HG03039 (cell line): ENCODE results near the gene ALPK3.

Experiments used
- ATAC-seq: cut with Tn5 transposase; IDR thresholded peaks from one replicate; pipeline ENCODE4 v1.9.1; 2021; ENCODE audit warnings: mild to moderate bottlenecking, moderate library complexity; ENCODE audit not compliant: unreplicated experiment

Gene ALPK3

DNA sequence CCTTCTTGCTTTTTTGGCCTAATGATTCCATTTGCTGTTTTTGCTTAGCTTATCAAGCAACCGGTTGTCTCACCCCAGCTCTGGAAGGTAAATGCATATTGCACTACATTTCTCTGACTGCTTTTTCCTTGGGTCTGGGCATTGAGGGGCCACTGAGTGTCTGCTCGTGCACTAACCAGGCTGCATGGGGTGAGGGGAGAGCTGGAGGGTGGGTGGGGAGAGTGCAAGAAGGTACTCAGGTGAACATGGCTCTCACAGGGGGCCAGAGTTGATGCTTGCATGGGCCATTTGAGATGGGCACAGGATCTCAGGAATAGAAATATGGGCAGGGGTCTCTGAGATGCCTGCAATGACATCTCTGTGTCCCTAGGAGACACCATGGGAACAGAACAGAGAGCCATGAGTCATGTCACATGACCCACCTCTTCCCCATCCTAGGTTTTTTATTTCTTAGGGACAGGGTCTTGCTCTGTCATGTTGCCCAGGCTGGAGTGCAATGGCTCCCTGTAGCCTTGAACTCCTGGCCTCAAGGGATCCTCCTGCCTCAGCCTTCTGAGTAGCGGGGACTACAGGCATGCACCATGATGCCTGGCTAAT lies 6.2 kb downstream of the ALPK3 start:
- ATAC-seq, result no peak

GRCh38 chr15:84824260-84825007 lies 7.3 kb downstream of the ALPK3 start:
- no peak for ATAC-seq

DNA sequence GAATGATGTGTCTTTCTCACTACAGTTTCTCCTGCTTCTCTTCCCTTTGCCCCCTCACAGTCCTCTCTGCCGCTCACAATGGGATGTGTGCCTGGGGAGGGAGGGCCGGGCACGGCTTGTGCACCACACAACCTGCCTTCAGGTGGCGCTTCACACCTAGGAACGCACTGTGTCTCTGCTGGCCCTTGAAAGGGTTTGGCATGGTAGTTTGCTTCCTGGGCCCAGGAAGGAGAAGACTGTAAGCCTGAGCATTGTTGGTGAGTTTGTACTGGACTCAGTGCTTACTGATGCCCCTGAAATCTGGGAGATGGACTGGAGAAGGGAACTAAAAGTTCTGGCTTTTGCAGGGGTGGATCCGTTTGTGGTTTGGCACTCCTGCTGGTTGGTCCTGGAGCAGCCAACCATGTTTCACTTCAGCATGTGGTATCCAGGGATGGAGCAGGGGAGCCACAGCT lies 9.2 kb downstream of the ALPK3 start:
- ATAC-seq, result no peak

GRCh38 chr15:84827246-84827645 lies 10.1 kb downstream of the ALPK3 start:
- ATAC-seq, result no peak

DNA sequence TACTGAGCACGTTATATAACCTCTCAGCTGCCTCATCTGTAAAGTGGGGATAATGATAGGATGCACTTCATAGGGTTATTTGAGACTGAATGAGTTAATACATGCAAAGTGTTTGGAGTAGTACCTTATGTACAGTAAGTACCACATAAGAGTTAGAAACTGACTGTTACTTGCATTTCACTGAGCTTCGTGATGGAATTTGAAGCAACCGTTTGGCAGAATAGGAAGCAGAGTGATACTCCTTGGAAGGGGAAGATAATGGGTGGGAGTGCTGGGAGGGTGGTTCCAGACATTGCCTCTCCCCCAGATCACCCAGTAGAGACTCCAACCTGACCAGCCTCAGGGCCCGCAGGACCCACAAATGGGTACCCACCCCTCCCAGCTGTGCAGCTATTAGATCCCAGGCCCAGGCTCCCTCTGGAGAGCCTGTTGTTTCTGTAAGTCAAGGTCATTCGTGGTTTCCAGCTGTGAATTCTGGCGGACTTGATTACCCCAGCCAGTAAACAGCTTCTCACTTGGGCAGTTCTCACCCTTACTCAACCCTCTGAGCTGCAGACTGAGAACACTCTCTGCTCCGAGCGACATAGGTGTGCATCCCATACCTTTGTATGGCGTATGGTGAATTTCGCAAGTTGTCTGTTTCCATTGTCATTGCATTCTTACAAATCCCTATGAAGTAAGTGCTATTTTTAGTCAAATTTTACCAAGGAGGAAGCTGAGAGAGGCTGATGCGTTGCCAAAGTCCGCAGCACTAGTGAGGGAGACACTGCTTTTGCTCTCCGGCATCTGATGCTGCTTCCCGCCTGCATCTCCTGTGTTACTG lies 11.1 kb downstream of the ALPK3 start:
- no peak for ATAC-seq

- ATAC-seq, result no peak
These were observed 12.3 kb downstream of the ALPK3 start for GRCh38 chr15:84829428-84829827.

DNA sequence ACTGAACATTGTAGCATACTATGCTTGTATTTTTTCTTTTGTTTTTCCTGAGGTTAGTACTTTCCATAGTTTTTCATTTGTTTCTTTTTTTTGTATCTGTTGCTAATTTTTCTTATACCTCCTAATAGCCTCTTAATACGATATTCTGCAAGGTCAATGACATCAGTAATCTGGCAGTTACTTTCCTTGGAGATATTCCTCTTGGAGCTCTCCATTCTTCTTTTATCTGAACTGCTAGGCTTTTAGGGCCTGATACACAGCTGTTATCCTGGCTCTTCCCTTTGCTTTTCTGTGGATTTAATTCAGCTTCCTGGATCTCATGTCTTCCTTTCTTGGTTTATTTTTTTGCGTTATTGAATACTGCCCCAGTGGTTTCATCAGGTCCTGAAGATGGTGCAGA lies 12.9 kb downstream of the ALPK3 start:
- ATAC-seq, result no peak

DNA sequence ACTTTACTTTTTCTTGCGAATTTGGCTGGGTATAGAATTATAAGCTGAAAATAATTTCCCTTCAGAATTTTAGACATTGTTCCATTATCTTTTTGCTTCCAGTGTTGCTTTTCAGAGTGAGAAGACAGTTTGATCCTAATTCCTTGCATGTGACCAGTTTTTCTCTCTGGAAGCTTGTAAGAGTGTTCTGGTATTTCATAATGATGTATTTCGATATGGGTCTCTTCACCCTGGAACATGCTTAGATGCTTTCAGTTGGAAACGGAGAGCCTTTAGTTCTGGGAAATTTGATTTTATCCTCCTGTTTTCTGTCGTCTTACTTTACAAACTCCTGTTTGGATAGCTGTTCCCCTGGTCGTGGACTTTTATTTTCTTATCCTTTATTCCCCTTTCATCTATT lies 13.9 kb downstream of the ALPK3 start:
- no peak for ATAC-seq

DNA sequence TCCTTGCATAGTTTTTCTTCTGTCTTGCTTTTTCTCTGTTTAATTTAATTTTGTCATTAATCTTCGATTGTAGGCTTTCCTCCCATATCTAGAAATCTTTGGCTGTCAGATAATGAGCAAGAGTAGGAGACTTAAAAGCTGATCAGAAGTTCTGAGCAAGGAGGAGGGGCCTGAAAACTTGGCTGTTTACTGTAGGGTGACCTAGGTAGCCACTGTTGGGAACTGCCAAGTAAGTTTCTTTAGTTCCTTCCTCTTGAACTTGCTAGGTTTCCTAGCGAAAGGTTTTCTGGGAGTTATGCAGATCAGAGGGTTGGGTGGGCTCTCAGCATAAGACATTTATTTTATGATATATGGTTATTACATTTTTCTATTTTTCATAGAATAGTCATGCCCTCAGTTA lies 14.5 kb downstream of the ALPK3 start:
- ATAC-seq, result no peak

DNA sequence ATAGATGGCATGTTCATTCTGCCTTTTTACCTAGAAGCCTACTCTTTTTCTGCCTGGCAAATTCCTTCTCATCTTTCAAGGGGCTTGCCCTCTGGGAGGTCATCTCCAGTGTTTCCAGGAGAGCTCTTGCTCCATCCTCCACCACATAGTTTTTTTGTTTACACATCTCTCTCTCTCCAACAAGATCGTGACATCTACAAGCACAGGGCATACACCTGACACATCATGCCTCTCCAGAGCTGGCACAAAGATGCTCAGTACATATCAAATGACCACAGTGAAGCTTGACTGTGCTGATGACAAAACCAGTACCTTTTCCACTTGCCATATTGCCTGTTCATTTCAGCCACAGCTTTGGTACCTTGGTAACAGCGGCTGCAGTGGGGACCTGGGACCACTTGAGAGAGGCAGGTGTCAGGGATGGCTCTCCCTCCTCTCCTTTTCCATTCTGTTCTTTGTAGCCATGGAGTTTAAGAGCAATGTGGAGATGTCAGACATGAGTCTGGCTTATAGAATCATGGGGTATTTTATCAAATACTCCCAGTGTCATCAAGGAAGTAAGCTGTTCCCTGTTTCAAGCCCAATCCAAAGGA lies 15.4 kb downstream of the ALPK3 start:
- ATAC-seq, result no peak

DNA sequence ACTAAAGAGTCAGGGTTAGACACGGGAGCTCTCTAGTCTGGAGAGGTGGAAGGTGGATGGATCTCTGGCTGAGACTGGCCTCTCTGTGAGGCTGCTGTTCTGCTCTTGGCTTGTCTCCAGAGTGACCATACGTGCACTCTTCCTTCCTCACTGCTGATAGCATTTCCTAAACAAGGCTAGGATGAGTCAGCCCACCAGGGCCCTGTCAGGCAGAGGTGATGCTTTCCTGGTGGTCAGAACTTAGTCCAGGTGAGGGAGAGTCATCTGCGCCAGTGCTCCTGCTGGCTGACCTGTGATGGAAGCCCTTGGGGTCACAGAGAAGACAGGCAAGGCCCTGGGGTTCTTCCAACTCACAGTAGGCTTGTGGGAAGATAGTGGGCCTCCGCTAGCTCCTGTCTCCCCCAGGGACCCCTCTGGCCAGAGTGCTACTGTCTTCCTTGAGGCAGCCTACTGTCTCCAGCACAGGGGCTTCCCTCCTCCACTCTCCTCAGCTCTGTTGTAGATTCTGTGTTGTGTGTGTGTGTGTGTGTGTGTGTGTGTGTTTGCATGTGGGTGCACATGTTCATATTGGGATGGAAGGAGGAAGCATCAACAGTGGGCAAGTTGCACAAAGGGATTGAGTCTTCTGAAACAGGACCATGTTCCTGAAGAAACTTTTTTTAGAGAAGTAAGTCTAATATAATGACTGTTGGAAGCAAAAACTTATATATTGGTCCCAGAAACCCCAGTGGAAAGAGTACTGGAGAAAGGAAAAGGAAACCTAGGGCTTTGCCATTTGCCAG lies 16.5 kb downstream of the ALPK3 start:
- no peak for ATAC-seq

DNA sequence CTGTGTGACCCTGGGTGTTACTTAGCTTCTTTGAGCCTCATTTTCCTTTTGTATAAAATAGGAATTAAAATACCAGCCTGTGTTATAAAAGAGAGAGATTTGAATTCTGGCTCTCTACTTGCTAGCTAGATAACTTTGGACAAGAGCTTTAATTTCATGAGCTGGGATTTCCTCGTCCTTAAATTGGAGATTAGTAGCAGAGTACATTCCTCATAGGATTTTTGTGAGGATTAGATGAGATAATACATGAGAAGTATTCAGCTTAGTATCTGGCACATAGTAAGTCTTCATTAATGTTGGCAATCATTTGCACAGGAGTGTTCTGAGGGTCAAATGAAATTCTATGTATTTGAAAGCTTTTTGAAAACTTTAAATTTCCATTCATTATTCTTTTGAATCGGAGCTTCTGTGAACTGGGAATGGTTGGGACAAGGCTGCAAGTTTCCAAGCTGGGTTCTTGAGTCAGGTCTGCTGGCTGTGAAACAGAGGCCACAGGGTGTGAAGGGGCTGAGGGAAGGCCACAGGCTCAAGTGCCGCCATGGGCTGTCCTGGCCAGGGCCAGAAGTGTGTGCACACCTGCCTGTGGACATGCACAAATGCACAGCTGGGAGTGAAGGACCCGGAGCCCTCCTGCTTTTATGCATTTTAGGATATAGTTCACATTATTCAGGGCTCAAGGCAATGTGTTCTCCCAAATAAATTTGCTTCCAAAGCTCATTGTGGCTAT lies 17.2 kb downstream of the ALPK3 start:
- ATAC-seq, result no peak

DNA sequence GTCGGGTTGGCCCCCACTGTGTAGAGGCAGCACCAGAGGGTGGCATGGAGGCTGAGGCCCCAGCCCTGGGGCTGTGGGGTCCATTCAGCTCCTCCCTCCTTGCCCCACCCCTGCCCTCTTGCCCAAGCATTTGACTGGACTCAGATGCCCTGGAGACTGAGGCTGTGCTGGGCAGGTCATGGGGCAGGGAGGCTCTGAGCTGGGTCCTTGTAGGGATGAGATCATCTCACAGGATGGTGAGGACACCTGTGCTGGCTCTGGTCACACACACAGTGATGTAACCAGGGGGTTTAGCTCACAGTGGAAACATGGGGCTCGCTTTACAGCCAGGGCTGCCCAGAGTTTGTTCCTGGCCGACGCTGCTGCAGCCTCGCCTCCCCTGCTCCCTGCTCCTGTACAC lies 17.8 kb downstream of the ALPK3 start:
- ATAC-seq, result no peak

- ATAC-seq, result no peak
These were observed 18.6 kb downstream of the ALPK3 start for GRCh38 chr15:84835661-84836337.

DNA sequence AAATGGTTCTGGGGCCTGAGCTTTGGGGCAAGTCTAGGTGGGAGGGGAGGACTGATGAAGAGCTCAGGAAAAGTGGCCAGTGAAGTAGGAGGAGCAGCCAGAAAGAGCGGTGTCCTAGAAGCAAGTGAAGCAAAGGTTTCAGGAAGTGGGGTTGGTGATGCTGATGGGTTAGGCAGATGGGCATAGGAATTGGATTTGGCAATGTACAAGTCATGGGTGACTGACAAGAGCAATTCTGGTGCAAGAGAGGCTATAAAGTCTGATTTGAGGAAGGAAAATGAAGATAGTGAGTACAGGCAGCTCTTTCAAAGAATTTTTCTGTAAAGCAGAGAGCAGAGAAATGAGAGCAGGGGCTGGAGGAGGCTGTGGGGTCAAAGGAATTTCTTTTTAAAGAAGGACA lies 19.7 kb downstream of the ALPK3 start:
- ATAC-seq, result no peak

DNA sequence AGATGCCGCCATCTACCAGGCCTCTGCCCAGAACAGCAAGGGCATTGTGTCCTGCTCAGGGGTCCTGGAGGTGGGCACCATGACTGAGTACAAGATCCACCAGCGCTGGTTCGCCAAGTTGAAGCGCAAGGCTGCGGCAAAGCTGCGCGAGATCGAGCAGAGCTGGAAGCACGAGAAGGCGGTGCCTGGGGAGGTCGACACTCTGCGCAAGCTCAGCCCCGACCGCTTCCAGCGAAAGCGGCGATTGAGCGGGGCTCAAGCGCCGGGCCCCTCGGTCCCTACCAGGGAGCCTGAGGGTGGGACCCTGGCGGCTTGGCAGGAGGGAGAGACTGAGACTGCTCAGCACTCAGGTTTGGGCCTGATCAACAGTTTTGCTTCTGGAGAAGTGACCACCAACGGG lies 22.6 kb downstream of the ALPK3 start:
- no peak for ATAC-seq

DNA sequence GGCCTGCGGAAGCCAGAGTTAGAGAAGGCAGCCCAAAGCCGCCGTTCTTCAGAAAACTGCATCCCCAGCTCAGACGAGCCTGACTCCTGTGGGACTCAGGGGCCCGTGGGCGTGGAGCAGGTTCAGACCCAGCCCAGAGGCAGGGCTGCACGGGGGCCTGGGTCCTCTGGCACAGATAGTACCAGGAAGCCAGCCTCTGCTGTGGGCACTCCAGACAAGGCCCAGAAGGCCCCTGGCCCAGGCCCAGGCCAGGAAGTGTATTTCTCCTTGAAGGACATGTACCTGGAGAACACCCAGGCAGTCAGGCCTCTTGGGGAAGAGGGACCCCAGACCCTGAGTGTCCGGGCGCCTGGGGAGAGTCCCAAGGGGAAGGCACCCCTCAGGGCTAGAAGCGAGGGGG lies 23.1 kb downstream of the ALPK3 start:
- no peak for ATAC-seq

DNA sequence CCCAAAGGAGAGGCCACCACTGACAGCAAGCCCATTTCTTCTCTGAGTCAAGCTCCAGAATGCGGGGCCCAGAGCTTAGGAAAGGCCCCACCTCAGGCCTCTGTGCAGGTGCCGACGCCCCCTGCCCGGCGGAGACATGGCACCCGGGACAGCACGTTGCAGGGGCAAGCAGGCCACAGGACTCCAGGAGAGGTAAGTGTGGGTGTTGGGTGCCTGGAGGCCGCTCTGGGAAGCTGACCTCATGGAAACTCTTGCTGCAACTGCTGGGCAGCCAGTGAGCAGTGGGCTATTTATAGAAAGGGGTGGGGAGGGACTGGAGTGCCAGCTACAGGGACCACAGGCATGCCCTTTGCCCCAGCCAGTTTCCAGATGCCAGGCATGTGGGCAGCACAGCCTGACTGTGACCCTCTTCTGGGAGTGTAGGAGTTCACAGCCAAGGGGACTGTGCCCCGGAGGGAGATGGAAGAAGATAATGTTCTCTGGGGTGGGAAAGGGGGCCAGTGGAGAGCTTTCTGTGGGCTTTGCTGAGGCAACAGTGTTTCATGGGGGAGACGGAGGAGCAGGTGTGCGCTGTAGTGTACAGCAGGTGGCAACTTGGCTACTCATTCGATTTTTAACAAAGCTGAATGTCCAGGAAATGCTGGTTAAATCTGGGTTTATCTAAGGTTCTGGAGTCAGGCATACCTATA lies 23.7 kb downstream of the ALPK3 start:
- ATAC-seq, result no peak

DNA sequence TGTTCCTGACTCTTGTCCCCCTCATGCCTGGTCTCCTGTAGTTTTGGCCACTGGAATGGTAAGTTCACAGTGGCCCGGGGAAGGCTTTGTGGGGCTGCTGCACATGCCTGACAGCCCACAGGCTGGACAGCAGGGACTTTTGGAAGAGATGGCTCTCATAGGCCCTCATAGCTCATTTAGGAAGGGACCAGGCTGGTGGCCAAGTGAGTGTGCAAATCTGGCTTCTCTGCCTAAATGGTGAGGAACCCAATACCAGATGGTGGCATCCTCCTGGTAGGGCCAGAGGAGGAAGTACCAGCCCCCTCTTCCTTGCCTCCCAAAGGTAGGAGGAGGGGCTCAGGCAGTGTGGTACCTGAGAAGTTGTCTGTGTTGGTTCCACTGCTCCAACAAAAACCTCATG lies 25.6 kb downstream of the ALPK3 start:
- ATAC-seq, result no peak
